Breast epithelium (tissue), 3 donors: Measurements from ENCODE around the gene MAP3K7CL.

Experiments
- POLR2A ChIP-seq: fragments of 450-650 bp; IDR thresholded peaks from one replicate; pipeline ENCODE4 v1.6.1; 2016; ENCODE audit warnings: antibody characterized with exemption, mild to moderate bottlenecking, moderate library complexity
- POLR2AphosphoS5 ChIP-seq, 3 donors: sonication (generic); formaldehyde crosslinking; IDR thresholded peaks; one replicate each; pipeline ENCODE4 v1.6.1; 2017; ENCODE audit warnings: antibody characterized with exemption in 3 of 3
- TF ChIP-seq, protein P1 (sequence below), 3 donors: fragments of 450-650 bp; IDR thresholded peaks; one replicate each; pipeline ENCODE4 v1.5.1; 2016 to 2017; ENCODE audit warnings: antibody characterized with exemption in 3 of 3, mild to moderate bottlenecking in 3 of 3, moderate library complexity in 3 of 3

DNA sequence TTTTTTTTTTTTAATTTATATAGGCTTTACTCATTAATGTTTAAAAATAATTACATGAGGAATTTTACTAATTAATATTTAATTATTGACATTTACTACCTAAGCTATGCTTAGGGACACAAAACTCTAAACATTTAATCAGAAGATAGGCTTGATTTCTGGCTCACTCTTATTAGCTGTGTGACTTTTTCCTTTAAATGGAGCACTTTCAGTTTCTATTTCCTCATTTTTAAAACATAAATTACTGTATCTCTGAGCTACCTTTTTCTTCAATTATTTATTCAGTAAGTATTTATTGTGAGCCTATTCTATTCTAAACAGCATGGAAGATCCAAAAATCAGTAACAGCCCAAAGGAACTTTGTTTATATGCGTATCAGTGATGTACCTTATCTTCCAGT is 40.5 kb downstream of the MAP3K7CL start:
- TF ChIP-seq, protein P1, sequence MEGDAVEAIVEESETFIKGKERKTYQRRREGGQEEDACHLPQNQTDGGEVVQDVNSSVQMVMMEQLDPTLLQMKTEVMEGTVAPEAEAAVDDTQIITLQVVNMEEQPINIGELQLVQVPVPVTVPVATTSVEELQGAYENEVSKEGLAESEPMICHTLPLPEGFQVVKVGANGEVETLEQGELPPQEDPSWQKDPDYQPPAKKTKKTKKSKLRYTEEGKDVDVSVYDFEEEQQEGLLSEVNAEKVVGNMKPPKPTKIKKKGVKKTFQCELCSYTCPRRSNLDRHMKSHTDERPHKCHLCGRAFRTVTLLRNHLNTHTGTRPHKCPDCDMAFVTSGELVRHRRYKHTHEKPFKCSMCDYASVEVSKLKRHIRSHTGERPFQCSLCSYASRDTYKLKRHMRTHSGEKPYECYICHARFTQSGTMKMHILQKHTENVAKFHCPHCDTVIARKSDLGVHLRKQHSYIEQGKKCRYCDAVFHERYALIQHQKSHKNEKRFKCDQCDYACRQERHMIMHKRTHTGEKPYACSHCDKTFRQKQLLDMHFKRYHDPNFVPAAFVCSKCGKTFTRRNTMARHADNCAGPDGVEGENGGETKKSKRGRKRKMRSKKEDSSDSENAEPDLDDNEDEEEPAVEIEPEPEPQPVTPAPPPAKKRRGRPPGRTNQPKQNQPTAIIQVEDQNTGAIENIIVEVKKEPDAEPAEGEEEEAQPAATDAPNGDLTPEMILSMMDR (IDR thresholded peaks at IDR 0.05), result no peak
- TF ChIP-seq POLR2AphosphoS5 (IDR thresholded peaks at IDR 0.05) (no peak), POLR2A (no peak)
